LNCaP clone FGC (cell line): ENCODE data around the gene ARHGAP24.
"Not testable (repeated sequence)": the region's sequence is repeated elsewhere in the genome, so short reads cannot be mapped to it uniquely, and the experiment has no call there.

Source experiments
- DNase-seq: peaks from one replicate; pipeline ENCODE4 v3.0.0-alpha.2; 2011; ENCODE audit warnings: low read depth
- H3K4me3 ChIP-seq: 2 replicates; pipeline ENCODE4 v1.5.1; 2011; ENCODE audit warnings: mild to moderate bottlenecking, low read depth, low read length, control low read depth
- TF ChIP-seq, protein P1 (sequence below): IDR thresholded peaks from 2 replicates; pipeline ENCODE4 v1.5.1; 2012; ENCODE audit warnings: mild to moderate bottlenecking; ENCODE audit not compliant: control insufficient read depth, insufficient read depth; ENCODE audit errors: extremely low read depth

ARHGAP24 gene

DNA sequence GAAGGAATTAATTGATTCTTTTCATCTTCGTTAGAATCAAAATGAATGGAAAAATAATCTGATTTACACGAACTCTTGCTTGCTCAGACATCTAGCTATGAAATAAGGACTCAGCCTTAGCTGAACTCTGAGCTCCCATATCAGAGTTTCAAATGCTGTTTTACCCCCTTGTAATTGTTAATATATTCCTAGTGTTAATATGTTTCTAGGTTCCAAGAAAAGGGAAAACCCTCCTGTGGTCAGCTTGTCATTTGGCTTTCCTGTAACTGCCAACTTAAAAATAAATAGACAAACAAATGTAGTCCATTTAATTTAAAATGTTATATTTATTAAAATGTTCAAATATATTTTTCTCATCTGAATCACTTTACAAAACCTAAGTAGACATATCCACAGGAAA, 432.1 kb downstream of the ARHGAP24 start:
- TF ChIP-seq, protein P1, sequence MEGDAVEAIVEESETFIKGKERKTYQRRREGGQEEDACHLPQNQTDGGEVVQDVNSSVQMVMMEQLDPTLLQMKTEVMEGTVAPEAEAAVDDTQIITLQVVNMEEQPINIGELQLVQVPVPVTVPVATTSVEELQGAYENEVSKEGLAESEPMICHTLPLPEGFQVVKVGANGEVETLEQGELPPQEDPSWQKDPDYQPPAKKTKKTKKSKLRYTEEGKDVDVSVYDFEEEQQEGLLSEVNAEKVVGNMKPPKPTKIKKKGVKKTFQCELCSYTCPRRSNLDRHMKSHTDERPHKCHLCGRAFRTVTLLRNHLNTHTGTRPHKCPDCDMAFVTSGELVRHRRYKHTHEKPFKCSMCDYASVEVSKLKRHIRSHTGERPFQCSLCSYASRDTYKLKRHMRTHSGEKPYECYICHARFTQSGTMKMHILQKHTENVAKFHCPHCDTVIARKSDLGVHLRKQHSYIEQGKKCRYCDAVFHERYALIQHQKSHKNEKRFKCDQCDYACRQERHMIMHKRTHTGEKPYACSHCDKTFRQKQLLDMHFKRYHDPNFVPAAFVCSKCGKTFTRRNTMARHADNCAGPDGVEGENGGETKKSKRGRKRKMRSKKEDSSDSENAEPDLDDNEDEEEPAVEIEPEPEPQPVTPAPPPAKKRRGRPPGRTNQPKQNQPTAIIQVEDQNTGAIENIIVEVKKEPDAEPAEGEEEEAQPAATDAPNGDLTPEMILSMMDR, result no peak
- no peak for DNase-seq
- no peak overlapping the region for H3K4me3 ChIP-seq

DNA sequence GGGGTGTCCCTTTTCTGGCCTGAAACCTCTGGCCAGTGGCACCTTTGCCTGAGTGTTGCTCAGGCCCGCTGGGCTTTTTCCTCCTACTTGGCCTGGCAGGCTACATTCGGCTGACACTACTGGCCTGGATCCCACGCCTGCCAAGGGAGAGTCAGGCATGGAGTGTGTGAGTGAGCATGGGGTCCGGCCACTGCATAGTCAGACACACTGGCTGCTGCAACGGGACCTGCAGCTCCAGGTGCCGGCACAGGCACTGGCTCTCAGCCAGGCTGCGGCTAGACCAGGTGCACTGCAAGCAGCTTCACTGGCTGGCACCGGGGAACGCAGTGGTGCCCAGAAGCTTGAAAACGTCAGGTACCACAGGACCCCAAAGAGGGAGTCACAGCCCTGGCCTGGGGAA, 434.9 kb downstream of the ARHGAP24 start:
- TF ChIP-seq, protein P1, result no peak
- H3K4me3 ChIP-seq, result no peak overlapping the region
- DNase-seq, result no peak

DNA sequence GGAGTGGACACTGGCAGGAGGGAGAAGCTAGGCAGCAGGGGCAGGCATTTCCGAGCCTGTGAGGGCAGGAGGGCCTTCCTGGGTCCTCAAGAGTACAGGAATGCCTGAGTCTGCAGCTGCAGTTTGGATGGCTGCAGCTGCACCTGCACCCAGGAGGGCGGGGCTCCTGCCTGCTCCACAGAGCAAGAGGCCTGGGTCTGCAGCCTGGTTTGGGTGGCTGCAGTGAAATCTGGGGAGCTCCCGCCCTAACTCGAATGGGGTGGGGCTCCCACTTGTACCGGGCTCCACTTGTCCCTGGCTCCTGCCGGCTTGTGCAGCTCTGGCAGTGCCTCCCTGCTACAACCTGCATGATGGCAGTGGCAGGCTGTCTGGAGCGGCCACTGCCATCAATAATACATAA, 436.0 kb downstream of the ARHGAP24 start:
- no peak overlapping the region for H3K4me3 ChIP-seq
- DNase-seq, result no peak
- TF ChIP-seq, protein P1, result no peak

DNA sequence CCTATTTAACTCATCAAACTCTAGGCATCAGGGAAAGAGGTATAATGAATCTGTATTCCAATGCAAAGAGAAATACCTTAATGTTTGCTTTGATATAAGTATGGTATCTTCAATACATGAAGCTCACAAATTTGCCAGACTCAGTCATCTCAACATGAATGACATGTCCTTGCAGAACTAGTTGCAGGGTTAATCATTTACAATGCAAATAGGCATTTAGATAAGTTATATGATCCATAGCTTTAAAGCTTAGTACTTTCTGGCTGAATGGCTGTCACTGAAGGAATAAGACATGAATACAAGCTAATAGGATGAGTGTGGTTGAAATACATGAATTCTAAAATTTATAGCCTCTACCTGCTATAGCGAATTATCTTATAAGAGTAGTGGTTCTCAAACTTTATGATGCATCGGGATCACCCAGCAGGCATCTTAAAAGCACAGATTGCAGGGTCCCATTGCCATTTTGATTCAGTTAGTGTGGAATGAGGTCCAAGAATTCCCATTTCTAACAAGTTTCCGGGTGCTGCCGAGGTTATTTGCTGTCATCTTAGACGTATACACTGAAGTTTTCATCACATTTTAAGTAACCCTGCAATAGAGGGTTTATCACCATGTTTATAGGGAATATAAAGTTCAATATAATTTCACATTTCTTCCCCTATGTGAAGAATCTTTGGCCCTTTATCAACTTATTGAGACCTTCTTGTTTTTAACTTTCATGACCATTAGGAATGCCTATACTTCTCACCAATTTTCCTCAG, 439.2 kb downstream of the ARHGAP24 start:
- no peak overlapping the region for H3K4me3 ChIP-seq
- DNase-seq, result no peak
- TF ChIP-seq, protein P1, result no peak

DNA sequence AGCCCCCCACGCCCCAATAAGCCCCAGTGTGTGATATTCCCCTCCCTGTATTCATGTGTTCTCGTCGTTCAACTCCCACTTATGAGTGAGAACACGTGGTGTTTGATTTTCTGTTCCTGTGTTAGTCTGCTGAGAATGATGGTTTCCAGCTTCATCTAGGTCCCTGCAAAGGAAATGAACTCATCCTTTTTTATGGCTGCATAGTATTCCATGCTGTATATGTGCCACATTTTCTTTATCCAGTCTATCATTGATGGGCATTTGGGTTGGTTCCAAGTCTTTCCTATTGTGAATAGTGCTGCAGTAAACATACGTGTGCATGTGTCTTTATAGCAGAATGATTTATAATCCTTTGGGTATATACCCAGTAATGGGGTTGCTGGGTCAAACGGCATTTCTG, 440.6 kb downstream of the ARHGAP24 start:
- H3K4me3 ChIP-seq, DNase-seq: not testable (repeated sequence)

DNA sequence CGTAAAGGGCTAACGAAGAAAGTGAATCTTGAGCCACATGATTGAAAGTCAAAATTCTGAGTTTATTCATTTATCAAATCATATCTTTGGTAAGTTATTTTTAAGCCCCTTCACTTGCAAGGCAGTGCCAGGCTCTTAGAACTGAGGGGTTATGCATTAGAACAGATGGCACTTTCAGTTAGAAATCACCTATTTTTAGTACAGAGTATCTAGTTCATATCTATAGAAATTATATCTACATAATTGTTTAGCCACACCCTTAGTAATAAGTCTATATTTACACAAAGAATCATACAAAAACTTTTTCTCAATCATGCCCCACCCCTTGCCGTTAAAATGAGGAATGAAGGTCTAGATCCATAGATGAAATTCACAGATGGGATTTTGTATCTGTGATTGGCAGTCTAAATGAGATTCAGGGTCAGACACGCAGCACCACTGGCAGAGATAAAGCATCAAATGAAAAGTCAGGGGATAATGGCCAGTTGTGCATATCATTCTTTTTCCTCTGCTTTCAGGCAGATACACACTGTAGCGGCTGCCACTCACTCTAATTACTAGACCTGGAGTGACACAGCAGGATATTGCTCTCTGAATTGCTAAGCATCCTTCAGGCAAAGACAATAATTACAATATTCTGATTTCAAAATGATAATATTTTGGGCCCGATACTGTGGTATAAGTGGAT, 444.4 kb downstream of the ARHGAP24 start:
- TF ChIP-seq, protein P1, result no peak
- no peak overlapping the region for H3K4me3 ChIP-seq
- no peak for DNase-seq

DNA sequence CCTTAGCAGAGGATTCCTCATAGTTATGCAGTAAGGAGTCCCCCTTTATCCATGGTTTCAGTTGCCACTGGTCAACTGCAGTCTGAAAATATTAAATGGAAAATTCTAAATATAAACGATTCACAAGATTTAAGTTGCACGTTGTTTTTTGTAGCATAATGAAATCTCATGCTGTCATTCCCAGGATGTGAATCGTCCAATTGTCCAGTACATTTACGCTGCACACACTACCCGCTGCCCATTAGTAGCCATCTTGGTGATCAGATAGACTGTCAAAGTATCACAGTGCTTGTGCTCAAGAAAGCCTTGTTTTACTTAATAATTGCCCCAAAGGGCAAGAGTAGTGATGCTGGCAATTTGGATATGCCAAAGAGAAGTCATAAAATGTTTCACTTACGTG, 450.1 kb downstream of the ARHGAP24 start:
- DNase-seq, result no peak
- no peak overlapping the region for H3K4me3 ChIP-seq
- TF ChIP-seq, protein P1, result no peak
